VCaP (cell line): ENCODE results near the gene DNAH3.
"Not testable (repeated sequence)": the region's sequence is repeated elsewhere in the genome, so short reads cannot be mapped to it uniquely, and the experiment has no call there.

Experiments
- H3K27ac ChIP-seq: fragments of 450-650 bp; 2 replicates; pipeline ENCODE4 v1.5.1; 2017
- TF ChIP-seq, protein P1 (sequence below): fragments of 450-650 bp; conservative IDR thresholded peaks from 2 replicates; pipeline ENCODE4 v1.5.1; 2017; ENCODE audit warnings: mild to moderate bottlenecking, moderate library complexity

DNAH3 gene

DNA sequence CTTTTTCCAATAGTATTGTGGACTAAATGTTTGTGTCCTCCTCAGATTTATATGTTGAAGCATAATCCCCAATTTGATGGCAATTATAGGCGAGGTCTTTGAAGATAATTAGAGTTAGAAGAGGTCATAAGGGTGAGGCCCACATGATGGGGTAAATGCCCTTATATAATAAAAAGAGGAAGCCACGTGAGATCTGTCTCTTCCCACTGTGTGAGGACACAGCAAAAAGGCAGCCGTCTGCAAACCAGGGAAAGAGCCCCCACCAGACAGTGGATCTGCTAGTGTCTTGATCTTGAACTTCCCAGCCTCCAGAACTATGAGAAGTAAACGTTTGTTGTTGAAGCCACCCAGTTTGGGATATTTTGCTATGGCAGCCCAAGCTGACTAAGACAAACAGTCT is 174.1 kb downstream of the DNAH3 start:
- TF ChIP-seq, protein P1, sequence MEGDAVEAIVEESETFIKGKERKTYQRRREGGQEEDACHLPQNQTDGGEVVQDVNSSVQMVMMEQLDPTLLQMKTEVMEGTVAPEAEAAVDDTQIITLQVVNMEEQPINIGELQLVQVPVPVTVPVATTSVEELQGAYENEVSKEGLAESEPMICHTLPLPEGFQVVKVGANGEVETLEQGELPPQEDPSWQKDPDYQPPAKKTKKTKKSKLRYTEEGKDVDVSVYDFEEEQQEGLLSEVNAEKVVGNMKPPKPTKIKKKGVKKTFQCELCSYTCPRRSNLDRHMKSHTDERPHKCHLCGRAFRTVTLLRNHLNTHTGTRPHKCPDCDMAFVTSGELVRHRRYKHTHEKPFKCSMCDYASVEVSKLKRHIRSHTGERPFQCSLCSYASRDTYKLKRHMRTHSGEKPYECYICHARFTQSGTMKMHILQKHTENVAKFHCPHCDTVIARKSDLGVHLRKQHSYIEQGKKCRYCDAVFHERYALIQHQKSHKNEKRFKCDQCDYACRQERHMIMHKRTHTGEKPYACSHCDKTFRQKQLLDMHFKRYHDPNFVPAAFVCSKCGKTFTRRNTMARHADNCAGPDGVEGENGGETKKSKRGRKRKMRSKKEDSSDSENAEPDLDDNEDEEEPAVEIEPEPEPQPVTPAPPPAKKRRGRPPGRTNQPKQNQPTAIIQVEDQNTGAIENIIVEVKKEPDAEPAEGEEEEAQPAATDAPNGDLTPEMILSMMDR: no peak
- H3K27ac ChIP-seq: no peak overlapping the region

GRCh38 chr16:20973201-20973600 is 177.4 kb downstream of the DNAH3 start:
- H3K27ac ChIP-seq: not testable (repeated sequence)

DNA sequence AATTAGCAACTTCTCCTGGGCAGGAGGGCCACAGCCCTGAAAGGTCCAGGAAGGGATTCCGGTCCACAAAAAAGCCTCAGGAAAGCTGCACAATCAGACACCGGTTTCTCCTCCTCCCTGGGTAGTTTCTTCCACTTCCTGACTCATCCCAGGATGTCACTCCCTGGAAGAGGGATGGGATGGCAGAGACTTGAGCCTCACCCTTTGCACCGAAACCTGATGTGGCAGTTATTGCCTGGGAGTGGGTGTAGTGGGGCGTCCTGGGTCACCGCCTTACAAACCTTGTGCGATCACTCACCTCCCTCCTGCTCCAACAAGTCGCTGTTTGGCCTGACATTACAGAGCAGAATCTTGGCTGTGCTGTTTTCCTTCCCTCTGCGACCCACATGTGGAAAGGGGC is 179.2 kb downstream of the DNAH3 start:
- TF ChIP-seq, protein P1: no peak
- H3K27ac ChIP-seq: no peak overlapping the region

DNA sequence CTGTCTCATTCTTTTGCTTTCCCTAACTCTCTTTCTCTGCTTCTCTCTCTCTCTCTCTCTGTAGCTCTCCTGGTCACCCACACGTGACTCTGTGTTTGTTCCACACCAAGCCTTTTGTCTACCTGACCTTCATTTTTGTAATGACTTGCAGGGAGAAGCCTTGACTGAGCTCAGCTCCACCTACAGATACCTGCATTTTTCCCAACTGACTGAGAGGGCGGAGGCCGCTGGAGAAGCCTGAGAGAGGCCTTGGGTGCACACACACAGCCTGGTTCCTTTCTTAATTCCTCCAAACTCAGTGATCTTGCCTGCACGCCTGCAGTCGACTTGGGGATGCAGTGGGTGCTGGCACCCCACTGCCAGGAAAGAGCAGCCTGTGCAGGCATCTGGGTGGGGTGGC is 181.3 kb downstream of the DNAH3 start:
- TF ChIP-seq, protein P1: no peak

DNA sequence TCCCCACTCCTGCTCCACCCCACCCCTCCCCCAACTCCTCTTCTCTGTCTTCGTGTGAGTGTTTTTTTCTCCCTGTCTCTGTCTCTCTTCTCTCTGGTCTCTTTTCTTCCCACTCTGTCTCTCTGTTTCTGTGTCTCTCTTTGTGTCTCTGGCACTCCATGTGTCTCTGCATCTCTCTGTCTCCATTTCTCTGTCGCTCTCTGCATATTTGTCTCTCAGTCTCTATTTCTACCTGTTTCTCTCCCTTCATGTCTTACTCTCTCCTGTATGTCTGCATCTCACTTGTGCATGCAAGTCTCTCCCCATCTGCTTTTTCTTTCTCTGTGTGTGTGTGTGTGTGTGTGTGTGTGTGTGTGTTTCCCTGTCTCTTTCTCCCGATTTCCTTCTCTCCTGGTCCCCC is 181.9 kb downstream of the DNAH3 start:
- TF ChIP-seq, protein P1: no peak

More for the DNA sequence above, 181.3 kb downstream of the DNAH3 start:
- H3K27ac ChIP-seq: no peak overlapping the region

GRCh38 chr16:20960899-20961298 is 189.7 kb downstream of the DNAH3 start:
- H3K27ac ChIP-seq: no peak overlapping the region
- TF ChIP-seq, protein P1: no peak

More for the DNA sequence above, 181.9 kb downstream of the DNAH3 start:
- H3K27ac ChIP-seq: no peak overlapping the region

GRCh38 chr16:20957153-20957552 is 193.5 kb downstream of the DNAH3 start:
- TF ChIP-seq, protein P1: no peak
- H3K27ac ChIP-seq: no peak overlapping the region

DNA sequence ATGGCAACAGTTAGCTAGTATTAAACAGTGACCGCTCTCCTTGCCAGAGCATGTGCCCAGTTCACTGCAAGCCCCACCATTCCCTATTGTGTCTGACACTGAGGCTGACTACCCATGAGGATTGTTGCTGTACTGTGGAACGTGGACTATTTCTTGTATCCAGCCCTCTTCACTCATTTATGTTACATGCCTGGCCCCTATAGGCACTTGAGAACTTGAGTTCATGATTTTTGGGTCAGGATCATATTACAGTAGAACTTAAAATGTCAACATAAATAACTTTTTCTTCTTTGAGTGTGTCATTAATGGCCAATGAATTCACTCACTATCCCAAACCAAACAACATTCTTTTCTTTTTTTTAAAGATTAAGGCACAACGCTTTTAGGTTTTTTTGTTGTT is 194.3 kb downstream of the DNAH3 start:
- no peak overlapping the region for H3K27ac ChIP-seq
- TF ChIP-seq, protein P1: no peak
